ENCODE measurements around the gene SUPT3H. TPM values are rescaled to one million over a fixed set of nuclear protein-coding genes. Genes with fewer than 3 reads are reported as not detected.

SUPT3H gene
- total and polyA plus RNA-seq, 5 experiments from 2014 or later: 16.9 to 20.8 (median 20.0) TPM

- POLR2A ChIA-PET: interaction anchor here (1.7 kb wide), 1 partner anchor 11 kb away, joined by 6 read pairs; no protein-coding TSS in a partner anchor
Observed at GRCh38 chr6:44825273-44825672, 552.5 kb downstream of the SUPT3H start.

GRCh38 chr6:44824567-44824966 is 553.2 kb downstream of the SUPT3H start:
- ATAC-seq: no peak
- H3K4me3 Mint-ChIP-seq: no peak overlapping the region
- DNase-seq: no peak
- H3K36me3 Mint-ChIP-seq: peaks cover 17 to 38% (median 37%) of the 10 kb centered on the region in 3 donors
- peaks cover 12 to 20% (median 16%) of the 10 kb centered on the region in 4 donors for H3K4me1 Mint-ChIP-seq
- no peak overlapping the region for H3K27ac Mint-ChIP-seq
- POLR2A ChIA-PET: interaction anchor here (1.7 kb wide), 1 partner anchor 11 kb away, joined by 6 read pairs; no protein-coding TSS in a partner anchor
- no peaks in the 10 kb centered on the region for H3K27me3 Mint-ChIP-seq
- H3K9me3 Mint-ChIP-seq: no peaks in the 10 kb centered on the region

More at GRCh38 chr6:44825273-44825672, 552.5 kb downstream of the SUPT3H start:
- no peaks in the 10 kb centered on the region for H3K9me3 Mint-ChIP-seq
- no peak for DNase-seq
- H3K4me3 Mint-ChIP-seq: no peak overlapping the region
- H3K4me1 Mint-ChIP-seq: peaks cover 16 to 27% (median 22%) of the 10 kb centered on the region in 4 donors
- peak overlapping the region in 1 of 10 donors; percentile 4 for H3K27ac Mint-ChIP-seq
- H3K36me3 Mint-ChIP-seq: peaks cover 17 to 33% (median 33%) of the 10 kb centered on the region in 3 donors
- ATAC-seq: no peak
- H3K27me3 Mint-ChIP-seq: no peaks in the 10 kb centered on the region

GRCh38 chr6:44820759-44821158 is 557.0 kb downstream of the SUPT3H start:
- H3K27me3 Mint-ChIP-seq: no peaks in the 10 kb centered on the region
- POLR2A ChIA-PET: no interaction called here

DNA sequence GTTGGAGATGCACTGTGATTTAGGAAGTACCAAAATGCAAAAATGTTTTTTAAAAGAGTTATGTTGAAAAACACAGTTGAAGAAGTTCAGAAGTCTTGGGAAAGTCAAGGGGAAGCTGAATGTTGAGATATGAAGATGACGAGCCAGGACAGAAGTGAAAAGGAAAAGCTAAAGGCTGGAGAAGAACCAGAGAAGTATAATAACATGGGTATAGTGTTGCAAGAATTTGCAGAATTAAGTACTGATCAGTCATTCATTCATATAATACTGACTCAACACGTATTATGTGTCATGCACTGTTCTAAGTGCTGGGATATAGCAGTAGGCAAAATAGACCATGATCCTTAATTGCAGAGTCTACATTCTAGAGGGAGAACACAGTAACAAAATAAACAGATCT is 557.4 kb downstream of the SUPT3H start:
- ATAC-seq (no peak), DNase-seq (no peak)
- H3K27ac Mint-ChIP-seq: no peak overlapping the region
- peaks cover 0 to 7% (median 6%) of the 10 kb centered on the region in 4 donors for H3K4me1 Mint-ChIP-seq
- POLR2A ChIA-PET: no interaction called here
- peaks cover 0 to 14% (median 3%) of the 10 kb centered on the region in 9 donors for H3K9me3 Mint-ChIP-seq
- H3K36me3 Mint-ChIP-seq: peaks cover 19 to 41% (median 25%) of the 10 kb centered on the region in 3 donors
- H3K4me3 Mint-ChIP-seq: no peak overlapping the region
- no peaks in the 10 kb centered on the region for H3K27me3 Mint-ChIP-seq

More at GRCh38 chr6:44820759-44821158, 557.0 kb downstream of the SUPT3H start:
- DNase-seq (no peak), ATAC-seq (no peak)
- Mint-ChIP-seq H3K27ac (peak overlapping the region in 1 of 10 donors; percentile 41), H3K4me1 (peaks cover 0 to 7% (median 6%) of the 10 kb centered on the region in 4 donors), H3K9me3 (peaks cover 0 to 14% (median 3%) of the 10 kb centered on the region in 9 donors), H3K36me3 (peaks cover 23 to 46% (median 27%) of the 10 kb centered on the region in 3 donors), H3K4me3 (no peak overlapping the region)

DNA sequence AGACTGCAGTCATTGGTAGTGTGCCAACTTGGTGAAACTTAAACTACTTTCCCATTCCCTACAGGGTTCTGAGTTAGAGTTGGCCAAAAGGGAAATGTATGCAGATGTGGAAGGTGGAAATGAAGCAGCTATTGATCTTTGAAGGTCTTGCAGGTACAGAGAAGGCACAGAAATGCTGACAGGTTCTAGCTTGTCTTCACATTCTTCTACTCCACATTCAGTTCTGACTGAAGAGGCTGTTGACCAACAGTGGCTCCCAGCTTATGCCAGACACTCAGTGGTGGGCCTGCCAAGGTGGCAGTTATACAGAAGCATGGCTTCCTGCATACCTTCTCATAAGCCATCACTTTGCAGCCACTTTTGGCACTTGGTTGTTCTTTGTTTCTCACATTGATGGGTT is 566.3 kb downstream of the SUPT3H start:
- Mint-ChIP-seq H3K36me3 (peaks cover 0 to 19% (median 4%) of the 10 kb centered on the region in 3 donors), H3K9me3 (peaks cover 0 to 4% (median 0%) of the 10 kb centered on the region in 9 donors), H3K4me1 (peaks cover 20 to 31% (median 24%) of the 10 kb centered on the region in 4 donors), H3K4me3 (no peak overlapping the region), H3K27me3 (no peaks in the 10 kb centered on the region), H3K27ac (peak overlapping the region in 3 of 10 donors; percentile 20 to 64 (median 41))
- DNase-seq (no peak), ATAC-seq (no peak)
- POLR2A ChIA-PET: interaction anchor here (0.7 kb wide), 1 partner anchor 566 kb away, joined by 4 read pairs; the partner anchor contains the start of gene SUPT3H

- Mint-ChIP-seq H3K27ac (peak overlapping the region in 1 of 10 donors; percentile 61), H3K9me3 (no peaks in the 10 kb centered on the region), H3K4me1 (peaks cover 21 to 37% (median 26%) of the 10 kb centered on the region in 4 donors), H3K27me3 (no peaks in the 10 kb centered on the region), H3K36me3 (peaks cover 0 to 18% (median 4%) of the 10 kb centered on the region in 3 donors), H3K4me3 (no peak overlapping the region)
- no peak for DNase-seq
- POLR2A ChIA-PET: no interaction called here
- no peak for ATAC-seq
Observed at GRCh38 chr6:44809258-44809657, 568.5 kb downstream of the SUPT3H start.

- POLR2A ChIA-PET: interaction anchor here (0.6 kb wide), 1 partner anchor 40 kb away, joined by 3 read pairs; no protein-coding TSS in a partner anchor
- no peak for ATAC-seq
- no peak overlapping the region for H3K27ac Mint-ChIP-seq
Observed at GRCh38 chr6:44808148-44808547, 569.6 kb downstream of the SUPT3H start.

GRCh38 chr6:44806656-44807055 is 571.1 kb downstream of the SUPT3H start:
- POLR2A ChIA-PET: interaction anchor here (0.6 kb wide), 1 partner anchor 775 kb away, joined by 6 read pairs; no protein-coding TSS in a partner anchor
- H3K4me1 Mint-ChIP-seq: peaks cover 17 to 29% (median 23%) of the 10 kb centered on the region in 4 donors
- no peaks in the 10 kb centered on the region for H3K27me3 Mint-ChIP-seq
- H3K9me3 Mint-ChIP-seq: no peaks in the 10 kb centered on the region
- no peak overlapping the region for H3K27ac Mint-ChIP-seq
- DNase-seq: no peak
- no peak for ATAC-seq
- H3K36me3 Mint-ChIP-seq: peaks cover 0 to 8% (median 4%) of the 10 kb centered on the region in 3 donors
- no peak overlapping the region for H3K4me3 Mint-ChIP-seq

More at GRCh38 chr6:44808148-44808547, 569.6 kb downstream of the SUPT3H start:
- no peak overlapping the region for H3K4me3 Mint-ChIP-seq
- DNase-seq: no peak
- H3K27me3 Mint-ChIP-seq: no peaks in the 10 kb centered on the region
- H3K4me1 Mint-ChIP-seq: peaks cover 22 to 37% (median 31%) of the 10 kb centered on the region in 4 donors
- H3K9me3 Mint-ChIP-seq: no peaks in the 10 kb centered on the region
- peaks cover 0 to 14% (median 4%) of the 10 kb centered on the region in 3 donors for H3K36me3 Mint-ChIP-seq

- DNase-seq: no peak
- peaks cover 0 to 8% (median 4%) of the 10 kb centered on the region in 3 donors for H3K36me3 Mint-ChIP-seq
- peak overlapping the region in 3 of 10 donors; percentile 1 to 71 (median 56) for H3K27ac Mint-ChIP-seq
Observed at GRCh38 chr6:44805238-44805846, 572.4 kb downstream of the SUPT3H start.

GRCh38 chr6:44804546-44805159 is 573.1 kb downstream of the SUPT3H start:
- Mint-ChIP-seq H3K4me3 (no peak overlapping the region), H3K27ac (peak overlapping the region in 5 of 10 donors; percentile 1 to 81 (median 38)), H3K4me1 (peaks cover 8 to 18% (median 15%) of the 10 kb centered on the region in 4 donors), H3K36me3 (peaks cover 0 to 8% (median 4%) of the 10 kb centered on the region in 3 donors), H3K9me3 (no peaks in the 10 kb centered on the region), H3K27me3 (no peaks in the 10 kb centered on the region)
- DNase-seq (no peak), ATAC-seq (no peak)
- POLR2A ChIA-PET: interaction anchor here (1.4 kb wide), 1 partner anchor 17 kb away, joined by 3 read pairs; no protein-coding TSS in a partner anchor

More at GRCh38 chr6:44805238-44805846, 572.4 kb downstream of the SUPT3H start:
- no peaks in the 10 kb centered on the region for H3K27me3 Mint-ChIP-seq
- peaks cover 9 to 20% (median 17%) of the 10 kb centered on the region in 4 donors for H3K4me1 Mint-ChIP-seq
- ATAC-seq: no peak
- POLR2A ChIA-PET: no interaction called here
- H3K9me3 Mint-ChIP-seq: no peaks in the 10 kb centered on the region
- H3K4me3 Mint-ChIP-seq: no peak overlapping the region

- Mint-ChIP-seq H3K27me3 (no peaks in the 10 kb centered on the region), H3K27ac (peak overlapping the region in 4 of 10 donors; percentile 9 to 71 (median 20)), H3K4me1 (peaks cover 3 to 13% (median 10%) of the 10 kb centered on the region in 4 donors), H3K36me3 (peaks cover 0 to 5% (median 1%) of the 10 kb centered on the region in 3 donors), H3K9me3 (no peaks in the 10 kb centered on the region), H3K4me3 (no peak overlapping the region)
- DNase-seq: no peak
- ATAC-seq: no peak
- POLR2A ChIA-PET: interaction anchor here (1.4 kb wide), 1 partner anchor 16 kb away, joined by 3 read pairs; no protein-coding TSS in a partner anchor
Observed at GRCh38 chr6:44804016-44804415, 573.7 kb downstream of the SUPT3H start.

- peaks cover 0 to 2% (median 0%) of the 10 kb centered on the region in 5 donors for H3K27me3 Mint-ChIP-seq
- POLR2A ChIA-PET: no interaction called here
- peaks cover 0 to 2% (median 0%) of the 10 kb centered on the region in 3 donors for H3K36me3 Mint-ChIP-seq
- peaks cover 0 to 2% (median 0%) of the 10 kb centered on the region in 9 donors for H3K9me3 Mint-ChIP-seq
- peaks cover 0 to 9% (median 8%) of the 10 kb centered on the region in 4 donors for H3K4me1 Mint-ChIP-seq
- ATAC-seq (no peak), DNase-seq (no peak)
- peak overlapping the region in 2 of 10 donors; percentile 23 to 56 for H3K27ac Mint-ChIP-seq
- H3K4me3 Mint-ChIP-seq: no peak overlapping the region
Observed at GRCh38 chr6:44800784-44801592, 576.7 kb downstream of the SUPT3H start.

Measured in naive thymus-derived CD8-positive, alpha-beta T cell (primary cell).